Nephron (organoid): ENCODE measurements around the gene RABEP2.
A peak's percentile ranks its signal among the peaks of the same experiment; 100 is the strongest.
"Not testable (repeated sequence)": the region's sequence is repeated elsewhere in the genome, so short reads cannot be mapped to it uniquely, and the experiment has no call there.

Experiments
- H3K27ac Mint-ChIP-seq, 3 experiments: 2 replicates each; pipeline ENCODE4 v1.8.0; 2020; ENCODE audit warnings: mixed read lengths in 3 of 3, mild to moderate bottlenecking in 2 of 3, moderate library complexity in 1 of 3
- H3K27me3 Mint-ChIP-seq: 2 replicates; pipeline ENCODE4 v1.8.0; 2021; ENCODE audit warnings: low read depth, mild to moderate bottlenecking, moderate library complexity, mixed read lengths
- H3K36me3 Mint-ChIP-seq: 2 replicates; pipeline ENCODE4 v1.8.0; 2020; ENCODE audit warnings: low read depth, mixed read lengths
- H3K4me1 Mint-ChIP-seq: 2 replicates; pipeline ENCODE4 v1.8.0; 2020; ENCODE audit warnings: mixed read lengths
- H3K4me3 Mint-ChIP-seq, 3 experiments: 2 replicates each; pipeline ENCODE4 v1.8.0; 2020; ENCODE audit warnings: mild to moderate bottlenecking in 3 of 3, mixed read lengths in 3 of 3, moderate library complexity in 2 of 3
- H3K9me3 Mint-ChIP-seq: 2 replicates; pipeline ENCODE4 v1.8.0; 2020; ENCODE audit warnings: mixed read lengths
- TF ChIP-seq, protein P1 (sequence below), 3 experiments: fragments of 200-600 bp; sonication (generic); IDR thresholded peaks; one replicate each; pipeline ENCODE4 v1.5.0; 2021; ENCODE audit warnings: antibody characterized with exemption in 3 of 3; ENCODE audit not compliant: unreplicated experiment in 3 of 3

RABEP2 gene

DNA sequence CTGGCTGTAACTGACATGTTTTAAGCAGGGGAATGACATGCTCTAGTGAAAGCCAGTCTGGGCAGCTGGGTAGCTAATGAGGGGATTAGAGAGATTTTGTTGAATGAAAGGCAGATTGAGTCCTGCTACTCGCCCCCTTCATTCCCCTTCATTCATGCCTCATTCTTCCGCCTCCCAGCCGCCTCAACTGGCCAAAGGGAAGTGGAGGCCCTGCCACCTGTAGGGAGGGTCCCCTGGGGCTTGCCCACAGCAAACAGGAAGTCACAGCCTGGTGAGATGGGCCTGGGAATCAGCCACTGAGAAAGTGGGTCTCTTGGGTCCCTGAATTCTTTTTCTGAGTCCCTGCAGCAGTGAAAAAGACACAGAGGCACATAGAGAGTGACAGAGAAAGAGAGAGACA is 5.6 kb upstream of the RABEP2 start:
- TF ChIP-seq, protein P1, sequence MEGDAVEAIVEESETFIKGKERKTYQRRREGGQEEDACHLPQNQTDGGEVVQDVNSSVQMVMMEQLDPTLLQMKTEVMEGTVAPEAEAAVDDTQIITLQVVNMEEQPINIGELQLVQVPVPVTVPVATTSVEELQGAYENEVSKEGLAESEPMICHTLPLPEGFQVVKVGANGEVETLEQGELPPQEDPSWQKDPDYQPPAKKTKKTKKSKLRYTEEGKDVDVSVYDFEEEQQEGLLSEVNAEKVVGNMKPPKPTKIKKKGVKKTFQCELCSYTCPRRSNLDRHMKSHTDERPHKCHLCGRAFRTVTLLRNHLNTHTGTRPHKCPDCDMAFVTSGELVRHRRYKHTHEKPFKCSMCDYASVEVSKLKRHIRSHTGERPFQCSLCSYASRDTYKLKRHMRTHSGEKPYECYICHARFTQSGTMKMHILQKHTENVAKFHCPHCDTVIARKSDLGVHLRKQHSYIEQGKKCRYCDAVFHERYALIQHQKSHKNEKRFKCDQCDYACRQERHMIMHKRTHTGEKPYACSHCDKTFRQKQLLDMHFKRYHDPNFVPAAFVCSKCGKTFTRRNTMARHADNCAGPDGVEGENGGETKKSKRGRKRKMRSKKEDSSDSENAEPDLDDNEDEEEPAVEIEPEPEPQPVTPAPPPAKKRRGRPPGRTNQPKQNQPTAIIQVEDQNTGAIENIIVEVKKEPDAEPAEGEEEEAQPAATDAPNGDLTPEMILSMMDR (IDR thresholded peaks at IDR 0.05; ENCODE audit: unreplicated experiment in 3 of 3) = no peak
- Mint-ChIP-seq H3K27ac (peak overlapping the region in 2 of 3 experiments; percentile 12 to 31), H3K9me3 (no peaks in the 10 kb centered on the region), H3K36me3 (no peaks in the 10 kb centered on the region), H3K4me1 (peaks cover 4% of the 10 kb centered on the region), H3K4me3 (no peak overlapping the region), H3K27me3 (peaks cover 8% of the 10 kb centered on the region)

DNA sequence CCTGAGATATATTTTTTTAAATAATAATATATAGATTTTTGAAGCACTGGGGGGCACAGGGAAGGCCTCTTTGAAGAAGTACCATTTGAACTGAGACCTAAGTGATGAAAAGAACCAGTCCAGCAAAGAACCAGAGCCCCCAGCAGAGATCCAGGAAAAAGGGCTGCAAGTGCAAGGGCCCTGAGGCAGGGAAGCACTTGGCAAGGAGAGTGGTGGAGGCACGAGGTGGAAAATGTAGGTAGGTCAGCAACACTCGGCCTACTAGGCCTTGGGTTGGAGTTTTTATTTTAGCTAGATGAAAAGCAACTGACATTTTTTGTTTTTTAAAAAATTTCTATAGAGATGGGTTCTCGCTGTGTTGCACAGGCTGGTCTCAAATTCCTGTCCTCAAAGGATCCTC is 5.2 kb upstream of the RABEP2 start:
- Mint-ChIP-seq H3K4me3 (no peak overlapping the region), H3K9me3 (no peaks in the 10 kb centered on the region), H3K36me3 (no peaks in the 10 kb centered on the region), H3K27ac (peak overlapping the region in 1 of 3 experiments; percentile 12), H3K4me1 (peaks cover 4% of the 10 kb centered on the region), H3K27me3 (peaks cover 8% of the 10 kb centered on the region)
- TF ChIP-seq, protein P1 (IDR thresholded peaks at IDR 0.05; ENCODE audit: unreplicated experiment in 3 of 3) = no peak

DNA sequence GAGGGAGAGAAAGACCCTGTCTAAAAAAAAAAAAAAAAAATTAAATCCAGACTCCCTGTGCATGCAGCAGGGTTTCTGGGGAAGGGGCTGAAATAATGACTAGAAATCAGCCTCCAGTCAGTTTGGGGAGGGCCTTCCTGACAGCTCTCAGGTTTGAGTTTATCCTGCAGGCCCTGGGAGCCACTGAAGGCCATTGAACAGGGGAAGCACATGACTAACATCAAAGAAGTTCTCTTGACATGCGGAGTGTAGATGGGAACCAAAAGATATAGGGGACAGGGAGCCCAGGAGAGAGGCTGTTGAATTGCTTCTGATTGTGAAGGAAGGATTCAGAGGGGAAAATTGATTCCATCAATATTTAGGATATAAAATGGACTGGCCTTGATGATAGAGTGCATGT is 2.8 kb upstream of the RABEP2 start:
- Mint-ChIP-seq H3K27ac (no peak overlapping the region), H3K4me1 (peaks cover 16% of the 10 kb centered on the region), H3K27me3 (peaks cover 3% of the 10 kb centered on the region), H3K4me3 (no peak overlapping the region), H3K9me3 (no peaks in the 10 kb centered on the region), H3K36me3 (no peaks in the 10 kb centered on the region)
- TF ChIP-seq, protein P1 (IDR thresholded peaks at IDR 0.05; ENCODE audit: unreplicated experiment in 3 of 3) = no peak

DNA sequence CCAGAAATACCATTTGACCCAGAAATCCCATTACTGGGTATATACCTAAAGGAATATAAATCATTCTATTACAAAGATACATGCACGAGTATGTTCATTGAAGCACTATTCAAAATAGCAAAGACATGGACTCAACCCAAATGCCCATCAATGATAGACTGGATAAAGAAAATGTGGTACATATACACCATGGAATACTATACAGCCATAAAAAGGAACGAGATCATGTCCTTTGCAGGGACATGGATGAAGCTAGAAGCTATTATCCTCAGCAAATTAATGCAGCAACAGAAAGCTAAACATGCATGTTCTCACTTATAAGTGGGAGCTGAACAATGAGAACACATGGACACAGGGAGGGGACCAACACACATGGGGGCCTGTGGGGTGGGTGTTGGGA is 1.2 kb upstream of the RABEP2 start:
- Mint-ChIP-seq H3K27ac (peak overlapping the region; percentile 94 to 98 (median 98)), H3K4me1 (peaks cover 16% of the 10 kb centered on the region), H3K4me3 (peak overlapping the region; percentile 89 to 95 (median 93))
- H3K27me3 Mint-ChIP-seq, H3K9me3 Mint-ChIP-seq, H3K36me3 Mint-ChIP-seq: not testable (repeated sequence)

DNA sequence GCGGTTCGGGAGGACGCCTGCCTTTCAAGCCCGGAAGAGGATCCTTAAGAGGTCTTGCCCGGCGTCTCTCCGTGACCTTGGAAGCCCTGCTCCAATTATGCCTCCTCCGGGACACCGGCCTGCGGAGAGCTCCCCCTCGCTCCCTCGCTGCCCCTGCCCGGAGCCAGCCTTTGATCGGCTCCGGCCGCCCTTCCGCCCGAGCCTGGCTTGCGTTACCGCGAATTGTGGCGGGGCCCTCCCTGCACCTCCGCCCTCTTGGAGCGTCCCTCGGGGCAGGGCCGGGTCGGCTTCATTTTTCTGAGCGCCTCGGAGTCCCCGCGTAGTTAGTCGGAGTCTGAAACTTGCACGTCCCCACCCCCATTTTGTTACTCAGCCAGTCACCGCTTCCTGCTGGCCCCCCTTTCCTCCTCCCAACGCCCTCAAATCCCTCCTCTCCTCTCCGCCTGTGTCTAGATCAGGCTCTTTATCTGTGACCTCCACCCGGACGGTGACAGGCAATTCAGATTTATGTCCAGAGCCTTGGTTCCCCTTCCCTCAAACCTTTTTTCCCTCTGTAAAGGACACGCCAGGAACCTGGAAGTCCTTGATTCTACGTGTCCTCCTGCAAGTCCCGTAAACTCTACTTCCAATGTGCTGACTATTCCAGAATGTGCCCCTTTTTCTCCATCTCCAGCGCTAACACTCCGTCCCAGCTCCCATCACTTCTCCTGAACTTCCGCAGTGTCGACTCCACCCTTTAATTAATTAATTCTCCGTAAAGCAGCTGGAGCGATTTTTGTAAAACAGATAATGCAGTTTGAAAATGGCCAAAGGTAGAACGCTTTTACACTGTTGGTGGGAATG is 569 bp upstream of the RABEP2 start:
- peak overlapping the region; percentile 94 to 98 (median 98) for H3K27ac Mint-ChIP-seq
- peak overlapping the region; percentile 89 to 95 (median 93) for H3K4me3 Mint-ChIP-seq
- H3K36me3 Mint-ChIP-seq = peaks cover 5% of the 10 kb centered on the region
- H3K4me1 Mint-ChIP-seq = peaks cover 14% of the 10 kb centered on the region
- no peaks in the 10 kb centered on the region for H3K9me3 Mint-ChIP-seq
- H3K27me3 Mint-ChIP-seq = no peaks in the 10 kb centered on the region
- TF ChIP-seq, protein P1 (IDR thresholded peaks at IDR 0.05; ENCODE audit: unreplicated experiment in 3 of 3) = no peak

DNA sequence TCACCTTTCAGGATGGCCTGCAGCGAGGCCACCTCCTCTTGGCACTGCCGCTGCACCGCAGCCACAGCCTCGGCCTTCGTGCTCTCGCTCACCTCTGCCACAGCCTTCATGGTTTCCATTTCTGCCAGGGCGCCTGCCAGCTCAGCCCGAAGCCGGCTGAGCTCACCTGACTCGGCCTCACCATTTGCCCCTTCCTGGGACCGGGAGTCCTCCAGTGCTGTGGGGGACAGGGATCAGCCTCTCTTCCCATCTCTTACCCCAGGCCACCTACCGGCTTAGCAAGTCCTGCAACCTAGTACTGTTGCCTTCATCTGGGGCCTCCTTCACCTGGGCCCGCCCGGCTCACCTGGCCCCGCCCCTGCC is 658 bp downstream of the RABEP2 start:
- H3K27me3 Mint-ChIP-seq = no peaks in the 10 kb centered on the region
- H3K27ac Mint-ChIP-seq = peak overlapping the region; percentile 72 to 98 (median 82)
- peak overlapping the region; percentile 89 to 95 (median 93) for H3K4me3 Mint-ChIP-seq

More for the DNA sequence above, 658 bp downstream of the RABEP2 start:
- Mint-ChIP-seq H3K36me3 (peaks cover 11% of the 10 kb centered on the region), H3K9me3 (no peaks in the 10 kb centered on the region), H3K4me1 (peaks cover 12% of the 10 kb centered on the region)
- TF ChIP-seq, protein P1 (IDR thresholded peaks at IDR 0.05; ENCODE audit: unreplicated experiment in 3 of 3) = peak in 1 of 3 experiments; percentile 8
